MCF 10A (cell line): Measurements from ENCODE around the gene LANCL3. TPM values are rescaled to one million over a fixed set of nuclear protein-coding genes. Genes with fewer than 3 reads are reported as not detected.

Experiments
- BruUV-seq: library from RNA; stranded (reverse); fragments of 400-500 nt; replicated peaks from 2 replicates; lab custom pipeline; 2021; lab: Mats Ljungman, UMichigan
- CTCF ChIA-PET: fragments of 300-600 bp; sonication (Branson Sonifier 250); formaldehyde crosslinking; extraction: SDS; loops from one replicate; lab custom pipeline; 2021; ENCODE audit warnings: antibody characterized with exemption, inconsistent platforms; lab: Yijun Ruan, JAX
- POLR2A ChIA-PET: fragments of 300-600, 350-650 bp; sonication (Branson Sonifier 250); formaldehyde crosslinking; extraction: SDS; loops from one replicate; lab custom pipeline; 2020; ENCODE audit warnings: antibody characterized with exemption, inconsistent platforms; lab: Yijun Ruan, JAX
- DNase-seq: peaks from one replicate; pipeline ENCODE4 v3.0.0-alpha.2; 2018; ENCODE audit not compliant: unreplicated experiment
- H3K27ac Mint-ChIP-seq: one replicate; pipeline ENCODE4 v1.8.0; 2022; ENCODE audit warnings: mild to moderate bottlenecking, low read depth, mixed read lengths; ENCODE audit not compliant: unreplicated experiment
- H3K27me3 Mint-ChIP-seq: one replicate; pipeline ENCODE4 v1.8.0; 2022; ENCODE audit warnings: mixed read lengths; ENCODE audit not compliant: insufficient read depth, unreplicated experiment
- H3K36me3 Mint-ChIP-seq: one replicate; pipeline ENCODE4 v1.8.0; 2022; ENCODE audit warnings: mild to moderate bottlenecking, moderate library complexity, mixed read lengths; ENCODE audit not compliant: insufficient read depth, unreplicated experiment
- H3K4me1 Mint-ChIP-seq: one replicate; pipeline ENCODE4 v1.8.0; 2022; ENCODE audit warnings: mixed read lengths; ENCODE audit not compliant: insufficient read depth, unreplicated experiment
- H3K4me3 Mint-ChIP-seq: one replicate; pipeline ENCODE4 v1.8.0; 2022; ENCODE audit warnings: mild to moderate bottlenecking, moderate library complexity, mixed read lengths; ENCODE audit not compliant: unreplicated experiment
- H3K9me3 Mint-ChIP-seq: one replicate; pipeline ENCODE4 v1.8.0; 2022; ENCODE audit warnings: mixed read lengths; ENCODE audit not compliant: unreplicated experiment
- intact Hi-C: fragments of 100-400 bp; cut with micrococcal nuclease; formaldehyde crosslinking; loops from 2 replicates; pipeline ENCODE4 v1.14.1; 2022
- total RNA-seq: library from RNA; stranded (reverse); gene quantifications from 2 replicates; pipeline ENCODE4 v1.2.3, GENCODE V29; 2022
- TF ChIP-seq, protein P1 (sequence below): fragments of 200-600 bp; IDR thresholded peaks from one replicate; pipeline ENCODE4 v1.8.0; 2022; ENCODE audit warnings: antibody characterized with exemption, mild to moderate bottlenecking; ENCODE audit not compliant: unreplicated experiment

LANCL3 gene
- total RNA-seq, 1 experiment from 2014 or later = 0.54 TPM

DNA sequence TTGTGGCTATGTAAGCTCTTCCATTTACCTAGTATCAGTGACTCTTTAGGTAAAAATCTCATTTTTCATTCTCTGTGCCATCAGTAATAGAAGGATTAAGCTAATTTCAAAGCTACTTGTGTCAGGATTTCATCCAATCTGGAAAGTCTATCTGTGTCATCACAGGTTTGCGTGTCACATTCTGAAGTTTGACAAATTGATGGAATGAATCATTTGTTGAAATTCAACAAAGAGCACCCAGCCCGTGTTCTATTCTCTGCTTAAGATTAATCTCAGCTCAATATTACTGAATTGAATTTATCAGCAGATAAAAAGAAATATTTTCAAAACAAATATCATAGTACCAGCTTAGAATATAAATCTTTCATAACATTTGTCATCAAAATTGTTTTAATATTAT, 35.8 kb downstream of the LANCL3 start:
- BruUV-seq = no TSS peak
- intact Hi-C loops = no loop called here
- Mint-ChIP-seq H3K9me3 (no peaks in the 10 kb centered on the region), H3K4me1 (peaks cover 15% of the 10 kb centered on the region), H3K27ac (no peak overlapping the region), H3K36me3 (no peaks in the 10 kb centered on the region), H3K4me3 (no peak overlapping the region), H3K27me3 (peaks cover 90% of the 10 kb centered on the region)
- TF ChIP-seq, protein P1, sequence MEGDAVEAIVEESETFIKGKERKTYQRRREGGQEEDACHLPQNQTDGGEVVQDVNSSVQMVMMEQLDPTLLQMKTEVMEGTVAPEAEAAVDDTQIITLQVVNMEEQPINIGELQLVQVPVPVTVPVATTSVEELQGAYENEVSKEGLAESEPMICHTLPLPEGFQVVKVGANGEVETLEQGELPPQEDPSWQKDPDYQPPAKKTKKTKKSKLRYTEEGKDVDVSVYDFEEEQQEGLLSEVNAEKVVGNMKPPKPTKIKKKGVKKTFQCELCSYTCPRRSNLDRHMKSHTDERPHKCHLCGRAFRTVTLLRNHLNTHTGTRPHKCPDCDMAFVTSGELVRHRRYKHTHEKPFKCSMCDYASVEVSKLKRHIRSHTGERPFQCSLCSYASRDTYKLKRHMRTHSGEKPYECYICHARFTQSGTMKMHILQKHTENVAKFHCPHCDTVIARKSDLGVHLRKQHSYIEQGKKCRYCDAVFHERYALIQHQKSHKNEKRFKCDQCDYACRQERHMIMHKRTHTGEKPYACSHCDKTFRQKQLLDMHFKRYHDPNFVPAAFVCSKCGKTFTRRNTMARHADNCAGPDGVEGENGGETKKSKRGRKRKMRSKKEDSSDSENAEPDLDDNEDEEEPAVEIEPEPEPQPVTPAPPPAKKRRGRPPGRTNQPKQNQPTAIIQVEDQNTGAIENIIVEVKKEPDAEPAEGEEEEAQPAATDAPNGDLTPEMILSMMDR = no peak
- CTCF ChIA-PET = interaction anchor here (0.7 kb wide), 1 partner anchor 76 kb away, joined by 3 read pairs; no protein-coding TSS in a partner anchor
- no peak for DNase-seq
- POLR2A ChIA-PET = interaction anchor here (1.5 kb wide), 1 partner anchor 38 kb away, joined by 4 read pairs; no protein-coding TSS in a partner anchor

DNA sequence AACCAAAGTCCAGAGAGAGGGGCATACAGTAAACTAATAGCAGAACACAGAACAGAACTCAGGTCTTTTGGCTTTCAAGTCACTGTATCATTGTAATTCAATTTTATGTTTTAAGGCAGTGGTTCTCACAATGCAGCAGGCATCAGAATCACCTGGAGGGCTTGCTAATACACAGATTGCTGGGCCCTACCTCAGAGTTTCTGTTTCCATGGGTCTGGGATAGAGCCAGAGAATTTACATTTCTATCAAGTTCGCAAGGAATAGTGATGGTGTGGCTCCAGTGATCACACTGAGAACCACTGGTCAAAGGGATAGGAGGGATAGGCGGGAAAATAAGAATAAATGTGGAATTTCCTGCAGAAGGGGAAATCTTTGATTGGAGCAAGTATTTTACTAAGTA, 36.7 kb downstream of the LANCL3 start:
- TF ChIP-seq, protein P1 = no peak
- intact Hi-C loops = no loop called here
- ChIA-PET CTCF (interaction anchor here (0.6 kb wide), 1 partner anchor 670 kb away, joined by 3 read pairs; no protein-coding TSS in a partner anchor), POLR2A (interaction anchor here (1.5 kb wide), 1 partner anchor 37 kb away, joined by 4 read pairs; no protein-coding TSS in a partner anchor)
- Mint-ChIP-seq H3K27me3 (peaks cover 81% of the 10 kb centered on the region), H3K4me1 (peaks cover 15% of the 10 kb centered on the region), H3K36me3 (no peaks in the 10 kb centered on the region), H3K27ac (no peak overlapping the region), H3K9me3 (no peaks in the 10 kb centered on the region), H3K4me3 (no peak overlapping the region)
- DNase-seq = no peak
- no TSS peak for BruUV-seq

DNA sequence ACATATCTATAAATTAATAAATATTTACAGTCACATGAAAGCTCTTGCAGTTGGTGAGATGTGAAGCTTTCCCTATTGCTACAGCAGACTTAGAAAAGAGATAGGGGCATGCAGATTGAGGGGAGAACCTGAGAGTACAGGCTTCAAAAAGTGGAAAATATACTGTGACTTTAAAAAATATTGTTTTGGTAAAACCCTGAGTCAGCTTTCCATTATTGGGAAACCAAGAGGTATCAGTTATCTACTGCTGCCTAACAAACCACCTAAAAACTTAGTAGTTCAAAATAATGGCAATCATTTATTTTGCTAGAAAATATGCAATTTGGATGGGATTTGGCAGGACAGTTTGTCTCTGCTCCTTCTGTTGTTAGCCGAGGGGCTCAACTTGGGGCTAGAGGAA, 38.3 kb downstream of the LANCL3 start:
- Mint-ChIP-seq H3K4me1 (peaks cover 7% of the 10 kb centered on the region), H3K27ac (no peak overlapping the region), H3K9me3 (no peaks in the 10 kb centered on the region), H3K4me3 (no peak overlapping the region), H3K27me3 (peaks cover 75% of the 10 kb centered on the region), H3K36me3 (no peaks in the 10 kb centered on the region)
- no peak for DNase-seq
- TF ChIP-seq, protein P1 = no peak
- intact Hi-C loops = no loop called here
- BruUV-seq = no TSS peak
- POLR2A ChIA-PET = interaction anchor here (1.4 kb wide), 1 partner anchor 34 kb away, joined by 4 read pairs; no protein-coding TSS in a partner anchor
- CTCF ChIA-PET = interaction anchor here (0.6 kb wide), 1 partner anchor 10 kb away, joined by 3 read pairs; no protein-coding TSS in a partner anchor

DNA sequence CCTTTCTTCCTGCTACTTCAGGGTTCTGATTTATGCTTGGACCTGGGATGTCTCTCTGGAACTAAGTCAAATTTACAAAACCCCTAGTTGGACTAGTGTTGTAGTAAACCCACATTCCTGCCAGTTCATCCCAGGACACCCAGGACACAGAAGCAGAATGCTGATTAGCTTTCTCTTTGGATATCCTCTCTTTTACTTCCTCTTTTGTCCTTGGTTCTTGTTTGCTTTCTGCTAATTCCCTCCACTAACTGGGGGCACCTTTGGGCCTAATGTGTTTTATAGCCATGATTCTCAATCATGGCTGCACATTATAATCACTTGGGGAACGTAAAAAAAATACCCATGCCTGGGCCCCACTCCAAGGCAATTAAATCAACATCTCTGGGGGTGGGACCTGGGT, 42.5 kb downstream of the LANCL3 start:
- Mint-ChIP-seq H3K9me3 (no peaks in the 10 kb centered on the region), H3K4me1 (no peaks in the 10 kb centered on the region), H3K27ac (no peak overlapping the region), H3K36me3 (no peaks in the 10 kb centered on the region), H3K27me3 (peaks cover 60% of the 10 kb centered on the region), H3K4me3 (no peak overlapping the region)
- CTCF ChIA-PET = no interaction called here
- POLR2A ChIA-PET = no interaction called here
- TF ChIP-seq, protein P1 = no peak
- BruUV-seq = no TSS peak
- DNase-seq = no peak
- intact Hi-C loops = no loop called here
